Ovary (tissue), 9 donors: Measurements from ENCODE around the gene GTF2H1. TPM values are rescaled to one million over a fixed set of nuclear protein-coding genes. Genes with fewer than 3 reads are reported as not detected.

ENCODE experiments used
- DNase-seq, 5 donors: peaks; one replicate each; pipeline ENCODE4 v3.0.0-alpha.2; 2019 to 2020
- H3K27ac ChIP-seq, 2 donors: fragments of 200-600 bp; one replicate each; pipeline versions ENCODE4 v1.5.1 to v1.8.0; 2019 to 2022
- H3K27me3 ChIP-seq: fragments of 200-600 bp; one replicate; pipeline ENCODE4 v1.8.0; 2022
- H3K36me3 ChIP-seq: fragments of 200-600 bp; sonication (generic); one replicate; pipeline ENCODE4 v1.5.1; 2019
- H3K4me1 ChIP-seq: one replicate; pipeline ENCODE4 v1.8.1; 2013; ENCODE audit warnings: mild to moderate bottlenecking, moderate library complexity; ENCODE audit not compliant: insufficient read depth
- H3K4me3 ChIP-seq: fragments of 200-600 bp; sonication (generic); one replicate; pipeline ENCODE4 v1.5.1; 2017
- H3K9me3 ChIP-seq, 2 donors: fragments of 200-600 bp in 1 of 2; sonication (generic) in 1 of 2; one replicate each; pipeline versions ENCODE4 v1.5.1 to v1.8.1; 2013 to 2019; ENCODE audit warnings: mild to moderate bottlenecking in 1 of 2, moderate library complexity in 1 of 2
- EP300 ChIP-seq: sonication (generic); formaldehyde crosslinking; IDR thresholded peaks from one replicate; pipeline ENCODE4 v1.6.1; 2017; ENCODE audit warnings: antibody characterized with exemption
- POLR2A ChIP-seq: fragments of 450-650 bp; IDR thresholded peaks from one replicate; pipeline ENCODE4 v1.6.1; 2017; ENCODE audit warnings: antibody characterized with exemption, mild to moderate bottlenecking, moderate library complexity
- WGBS, 3 donors: extraction: QIAGEN DNeasy Blood & Tissue Kit in 1 of 3; methylation state at CpG; one replicate each; pipeline versions ENCODE4 v1.1.5 to v1.1.7; 2013 to 2017; 5-methylcytosine and 5-hydroxymethylcytosine counted together
- intact Hi-C, 4 donors: fragments of 100-400 bp; cut with DNase I; formaldehyde crosslinking; loops; one replicate each; pipeline versions ENCODE4 v1.11.0 to v1.15.1; 2022 to 2023
- polyA plus RNA-seq, 2 donors: library from polyadenylated mRNA; stranded (reverse); fragments of 200-250 nt in 1 of 2; fragments of 350-450 nt in 1 of 2; fragmentation: Illumina TruSeq in 1 of 2; extraction: RNeasy Lipid Tissue Mini Kit (QIAGEN cat#74804) in 1 of 2; gene quantifications; one replicate each; pipeline ENCODE4 v1.2.3, GENCODE V29; 2013 to 2014
- total RNA-seq, 7 donors: library from RNA; depleted of rRNA in 2 of 7; stranded (reverse); fragments of >200 nt in 2 of 7; fragmentation: NEBNext Ultra II Directional in 3 of 7; extraction: Animal tissue kit (Norgen Biotek cat#: 25700) in 3 of 7; gene quantifications; one replicate each; pipeline versions ENCODE4 v1.1.0 to v1.2.4, GENCODE V29; 2016 to 2023
- TF ChIP-seq, protein P1 (sequence below), 3 donors: fragments of 450-650 bp in 2 of 3; fragments of 200-600 bp in 1 of 3; IDR thresholded peaks; one replicate each; pipeline versions ENCODE4 v1.5.1 to v1.8.0; 2016 to 2022; ENCODE audit warnings: antibody characterized with exemption in 3 of 3, mild to moderate bottlenecking in 1 of 3
- donor health status: DM: no; HTN: no; CAD: no; lungs with moderate emphysema.
- donor health status: DM: no; HTN: no; CAD: no.
- donor health status: Bipolar disorder and iron deficiency.
- donor health status: DM: yes; HTN: yes; CAD: no.
- donor health status: DM: no; HTN: no; CAD: no.
- donor health status: DM: yes; HTN: yes; CAD: no.

Gene GTF2H1
- total and polyA plus RNA-seq, 9 donors: 23.9 to 48.3 (median 38.3) TPM

- no peak for DNase-seq
- no peak for TF ChIP-seq EP300
- TF ChIP-seq, protein P1, sequence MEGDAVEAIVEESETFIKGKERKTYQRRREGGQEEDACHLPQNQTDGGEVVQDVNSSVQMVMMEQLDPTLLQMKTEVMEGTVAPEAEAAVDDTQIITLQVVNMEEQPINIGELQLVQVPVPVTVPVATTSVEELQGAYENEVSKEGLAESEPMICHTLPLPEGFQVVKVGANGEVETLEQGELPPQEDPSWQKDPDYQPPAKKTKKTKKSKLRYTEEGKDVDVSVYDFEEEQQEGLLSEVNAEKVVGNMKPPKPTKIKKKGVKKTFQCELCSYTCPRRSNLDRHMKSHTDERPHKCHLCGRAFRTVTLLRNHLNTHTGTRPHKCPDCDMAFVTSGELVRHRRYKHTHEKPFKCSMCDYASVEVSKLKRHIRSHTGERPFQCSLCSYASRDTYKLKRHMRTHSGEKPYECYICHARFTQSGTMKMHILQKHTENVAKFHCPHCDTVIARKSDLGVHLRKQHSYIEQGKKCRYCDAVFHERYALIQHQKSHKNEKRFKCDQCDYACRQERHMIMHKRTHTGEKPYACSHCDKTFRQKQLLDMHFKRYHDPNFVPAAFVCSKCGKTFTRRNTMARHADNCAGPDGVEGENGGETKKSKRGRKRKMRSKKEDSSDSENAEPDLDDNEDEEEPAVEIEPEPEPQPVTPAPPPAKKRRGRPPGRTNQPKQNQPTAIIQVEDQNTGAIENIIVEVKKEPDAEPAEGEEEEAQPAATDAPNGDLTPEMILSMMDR (IDR thresholded peaks at IDR 0.05): no peak
- TF ChIP-seq POLR2A: no peak
- H3K4me1 ChIP-seq: no peaks in the 10 kb centered on the region
- H3K27ac ChIP-seq: no peak overlapping the region
- no peak overlapping the region for H3K4me3 ChIP-seq
- 88 to 97% (median 93%) methylated on average over 5 of the region's 5 CpGs for WGBS, 3 donors
- no peaks in the 10 kb centered on the region for H3K9me3 ChIP-seq
- no peaks in the 10 kb centered on the region for H3K36me3 ChIP-seq
- intact Hi-C loops: no loop called here
- H3K27me3 ChIP-seq: no peaks in the 10 kb centered on the region
Observed at GRCh38 chr11:18361154-18361553, 38.8 kb downstream of the GTF2H1 start.

DNA sequence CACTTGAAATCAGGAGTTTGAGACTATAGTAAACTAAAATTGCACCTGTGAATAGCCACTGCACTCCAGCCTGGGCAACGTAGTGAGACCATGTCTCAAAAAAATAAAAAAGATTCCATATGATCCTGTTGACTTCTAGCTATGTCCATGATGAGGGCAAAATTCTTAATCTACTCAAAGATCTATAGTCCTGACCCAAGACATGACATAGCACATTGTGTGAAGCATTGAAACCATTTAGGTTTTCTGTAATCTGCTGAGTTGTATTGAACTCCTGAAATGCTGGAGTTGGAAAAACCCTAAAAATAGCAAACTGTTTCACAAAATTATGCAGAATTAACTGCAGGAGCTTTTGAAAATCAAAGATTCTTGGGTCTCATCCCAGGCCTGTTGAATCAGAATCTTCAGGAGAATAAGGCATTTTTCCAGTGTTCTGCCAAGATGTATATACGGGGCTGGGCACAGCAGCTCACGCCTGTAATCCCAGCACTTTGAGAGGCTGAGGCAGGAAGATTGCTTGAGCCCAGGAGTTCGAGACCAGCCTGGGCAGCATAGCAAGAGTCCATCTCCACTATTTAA is 42.2 kb downstream of the GTF2H1 start:
- DNase-seq: no peak
- 77 to 92% (median 90%) methylated on average over 4 of the region's 4 CpGs for WGBS, 3 donors
- intact Hi-C loops: no loop called here
- Histone ChIP-seq H3K27me3 (no peaks in the 10 kb centered on the region), H3K9me3 (no peaks in the 10 kb centered on the region), H3K4me3 (no peak overlapping the region), H3K4me1 (no peaks in the 10 kb centered on the region), H3K27ac (no peak overlapping the region), H3K36me3 (no peaks in the 10 kb centered on the region)
- no peak for TF ChIP-seq EP300
- TF ChIP-seq, protein P1 (IDR thresholded peaks at IDR 0.05): no peak
- no peak for TF ChIP-seq POLR2A

GRCh38 chr11:18365741-18366140 is 43.4 kb downstream of the GTF2H1 start:
- DNase-seq: no peak
- no peaks in the 10 kb centered on the region for H3K36me3 ChIP-seq
- intact Hi-C loops: no loop called here

GRCh38 chr11:18366286-18366685 is 43.9 kb downstream of the GTF2H1 start:
- no peak for DNase-seq
- 89 to 94% (median 91%) methylated on average over 4 of the region's 4 CpGs for WGBS, 3 donors
- Histone ChIP-seq H3K27me3 (no peaks in the 10 kb centered on the region), H3K27ac (no peak overlapping the region), H3K36me3 (no peaks in the 10 kb centered on the region), H3K9me3 (no peaks in the 10 kb centered on the region), H3K4me1 (no peaks in the 10 kb centered on the region), H3K4me3 (no peak overlapping the region)
- intact Hi-C loops: no loop called here
- TF ChIP-seq POLR2A (no peak), EP300 (no peak)
- TF ChIP-seq, protein P1 (IDR thresholded peaks at IDR 0.05): no peak

More at GRCh38 chr11:18365741-18366140, 43.4 kb downstream of the GTF2H1 start:
- Histone ChIP-seq H3K4me3 (no peak overlapping the region), H3K4me1 (no peaks in the 10 kb centered on the region), H3K9me3 (no peaks in the 10 kb centered on the region), H3K27ac (no peak overlapping the region), H3K27me3 (no peaks in the 10 kb centered on the region)
- WGBS, 3 donors: 85 to 93% (median 88%) methylated on average over 4 of the region's 4 CpGs
- TF ChIP-seq EP300 (no peak), POLR2A (no peak)
- TF ChIP-seq, protein P1 (IDR thresholded peaks at IDR 0.05): no peak
